ENCODE measurements around the gene ABCA1.
"Not testable (repeated sequence)": the region's sequence is repeated elsewhere in the genome, so short reads cannot be mapped to it uniquely, and the experiment has no call there.

The ABCA1 gene

GRCh38 chr9:104927912-104928740, at the start of gene ABCA1:
Gene ABCA1, minus strand, starts transcription at chr9:104928155. Its CDS starts 24,476 bp downstream, at chr9:104903679.
- peak within 1 kb of the TSS; percentile 78 for H3K27ac ChIP-seq
- no peak for DNase-seq (ENCODE audit: low read depth, low spot score)

GRCh38 chr9:104977580-104977979, 49.6 kb upstream of the ABCA1 start:
- no peak for DNase-seq (ENCODE audit: low read depth, low spot score)
- H3K27ac ChIP-seq = peak overlapping the region; percentile 18

- H3K27ac ChIP-seq = peak overlapping the region; percentile 18
- DNase-seq (ENCODE audit: low read depth, low spot score) = no peak
Measured at GRCh38 chr9:104977168-104977567, 49.2 kb upstream of the ABCA1 start.

- H3K27ac ChIP-seq; DNase-seq (ENCODE audit: low read depth, low spot score): not testable (repeated sequence)
Measured at GRCh38 chr9:104975966-104976595, 48.1 kb upstream of the ABCA1 start.

GRCh38 chr9:104974053-104974962, 46.4 kb upstream of the ABCA1 start:
- DNase-seq (ENCODE audit: low read depth, low spot score) = no peak
- no peak overlapping the region for H3K27ac ChIP-seq

GRCh38 chr9:104972242-104972866, 44.4 kb upstream of the ABCA1 start:
- no peak overlapping the region for H3K27ac ChIP-seq
- no peak for DNase-seq (ENCODE audit: low read depth, low spot score)

- no peak for DNase-seq (ENCODE audit: low read depth, low spot score)
- no peak overlapping the region for H3K27ac ChIP-seq
Measured at GRCh38 chr9:104971511-104971910, 43.6 kb upstream of the ABCA1 start.

GRCh38 chr9:104970271-104970987, 42.5 kb upstream of the ABCA1 start:
- DNase-seq (ENCODE audit: low read depth, low spot score) = no peak
- no peak overlapping the region for H3K27ac ChIP-seq

- no peak for DNase-seq (ENCODE audit: low read depth, low spot score)
- H3K27ac ChIP-seq = no peak overlapping the region
Measured at GRCh38 chr9:104969116-104969515, 41.2 kb upstream of the ABCA1 start.

GRCh38 chr9:104968025-104968982, 40.3 kb upstream of the ABCA1 start:
- H3K27ac ChIP-seq = peak overlapping the region; percentile 60
- no peak for DNase-seq (ENCODE audit: low read depth, low spot score)

GRCh38 chr9:104963076-104963475, 35.1 kb upstream of the ABCA1 start:
- no peak for DNase-seq (ENCODE audit: low read depth, low spot score)
- H3K27ac ChIP-seq = no peak overlapping the region

GRCh38 chr9:104961701-104962359, 33.9 kb upstream of the ABCA1 start:
- no peak for DNase-seq (ENCODE audit: low read depth, low spot score)
- peak overlapping the region; percentile 75 for H3K27ac ChIP-seq

GRCh38 chr9:104961238-104961637, 33.3 kb upstream of the ABCA1 start:
- DNase-seq (ENCODE audit: low read depth, low spot score) = peak; percentile 45
- H3K27ac ChIP-seq = peak overlapping the region; percentile 75

GRCh38 chr9:104960662-104961061, 32.7 kb upstream of the ABCA1 start:
- DNase-seq (ENCODE audit: low read depth, low spot score) = no peak
- H3K27ac ChIP-seq = no peak overlapping the region

GRCh38 chr9:104958751-104959150, 30.8 kb upstream of the ABCA1 start:
- DNase-seq (ENCODE audit: low read depth, low spot score) = no peak
- H3K27ac ChIP-seq = no peak overlapping the region

GRCh38 chr9:104958006-104958405, 30.1 kb upstream of the ABCA1 start:
- not testable (repeated sequence) for H3K27ac ChIP-seq; DNase-seq (ENCODE audit: low read depth, low spot score)

GRCh38 chr9:104951487-104951886, 23.5 kb upstream of the ABCA1 start:
- no peak for DNase-seq (ENCODE audit: low read depth, low spot score)

GRCh38 chr9:104950838-104951237, 22.9 kb upstream of the ABCA1 start:
- no peak for DNase-seq (ENCODE audit: low read depth, low spot score)
- H3K27ac ChIP-seq = no peak overlapping the region

More at GRCh38 chr9:104951487-104951886, 23.5 kb upstream of the ABCA1 start:
- no peak overlapping the region for H3K27ac ChIP-seq

Measured in epithelial cell of prostate (primary cell).